Spleen (tissue), 11 donors: Measurements from ENCODE around the gene MOCS3. TPM values are rescaled to one million over a fixed set of nuclear protein-coding genes. Genes with fewer than 3 reads are reported as not detected.

Experiments
- DNase-seq: peaks from one replicate; pipeline ENCODE4 v3.0.0-alpha.2; 2020
- H3K27ac ChIP-seq, 8 donors: fragments of 200-600 bp; sonication (generic) in 7 of 8; 1 replicate in 4 of 8; 2 replicates in 4 of 8; pipeline versions ENCODE4 v1.5.0 to v1.8.0; 2016 to 2021; ENCODE audit warnings: inconsistent platforms in 4 of 8, mild to moderate bottlenecking in 4 of 8, moderate library complexity in 1 of 8
- H3K27me3 ChIP-seq, 7 donors: fragments of 200-600 bp; sonication (generic) in 6 of 7; replicated peaks in 1 of 7; 1 replicate in 4 of 7; 2 replicates in 3 of 7; pipeline versions ENCODE4 v1.5.0 to v1.8.0; 2016 to 2021; ENCODE audit warnings: inconsistent platforms in 3 of 7, mild to moderate bottlenecking in 1 of 7
- H3K36me3 ChIP-seq, 6 donors: fragments of 200-600 bp; sonication (generic) in 5 of 6; 1 replicate in 4 of 6; 2 replicates in 2 of 6; pipeline versions ENCODE4 v1.5.0 to v1.8.0; 2016 to 2021; ENCODE audit warnings: inconsistent platforms in 2 of 6
- H3K4me1 ChIP-seq, 6 donors: fragments of 200-600 bp; sonication (generic) in 5 of 6; 1 replicate in 3 of 6; 2 replicates in 3 of 6; pipeline versions ENCODE4 v1.5.0 to v1.8.0; 2016 to 2021; ENCODE audit warnings: inconsistent platforms in 3 of 6
- H3K4me3 ChIP-seq, 8 donors: fragments of 200-600 bp; sonication (generic) in 7 of 8; 1 replicate in 4 of 8; 2 replicates in 4 of 8; pipeline versions ENCODE4 v1.5.0 to v1.8.0; 2016 to 2021; ENCODE audit warnings: inconsistent platforms in 4 of 8, mild to moderate bottlenecking in 4 of 8, moderate library complexity in 2 of 8
- H3K9me3 ChIP-seq, 8 donors: fragments of 200-600 bp; sonication (generic) in 7 of 8; 1 replicate in 4 of 8; 2 replicates in 4 of 8; pipeline versions ENCODE4 v1.5.0 to v1.8.0; 2016 to 2021; ENCODE audit warnings: inconsistent platforms in 4 of 8
- CTCF ChIP-seq, 11 experiments: fragments of 200-600 bp in 7 of 11; fragments of 450-650 bp in 4 of 11; sonication (generic) in 4 of 11; IDR thresholded peaks in 8 of 11; conservative IDR thresholded peaks in 3 of 11; 1 replicate in 7 of 11; 2 replicates in 4 of 11; pipeline versions ENCODE4 v1.4.0 to v1.8.0; 2016 to 2021; ENCODE audit warnings: antibody characterized with exemption in 11 of 11, inconsistent platforms in 4 of 11, mild to moderate bottlenecking in 1 of 11
- POLR2A ChIP-seq, 3 donors: fragments of 450-650 bp; IDR thresholded peaks; one replicate each; pipeline ENCODE4 v1.5.1; 2017; ENCODE audit warnings: antibody characterized with exemption in 3 of 3, mild to moderate bottlenecking in 1 of 3
- POLR2AphosphoS5 ChIP-seq, 3 donors: sonication (generic); formaldehyde crosslinking; IDR thresholded peaks; one replicate each; pipeline ENCODE4 v1.5.1; 2017; ENCODE audit warnings: antibody characterized with exemption in 3 of 3
- WGBS, 5 donors: extraction: QIAGEN DNeasy Blood & Tissue Kit in 3 of 5; methylation state at CpG; one replicate each; pipeline versions ENCODE4 v1.1.5 to v1.1.7; 2013 to 2018; 5-methylcytosine and 5-hydroxymethylcytosine counted together
- intact Hi-C: fragments of 100-400 bp; cut with DNase I; formaldehyde crosslinking; loops from one replicate; pipeline ENCODE4 v1.15.0; 2023; ENCODE audit warnings: low total_unique reads
- polyA plus RNA-seq, 3 donors: library from polyadenylated mRNA; stranded (reverse); fragments of 200-250 nt; gene quantifications; one replicate each; pipeline ENCODE4 v1.2.1, GENCODE V29; 2013
- total RNA-seq, 7 donors: library from RNA; depleted of rRNA in 3 of 7; stranded (reverse); fragments of >200 nt in 3 of 7; fragmentation: NEBNext Ultra II Directional in 4 of 7; extraction: Animal tissue kit (Norgen Biotek cat#: 25700) in 4 of 7; gene quantifications; one replicate each; pipeline versions ENCODE4 v1.1.0 to v1.2.1, GENCODE V29; 2016 to 2021
- donor health status: healthy with polysubstance abuse.
- donor health status: DM: no; HTN: no; CAD: no; lungs with moderate emphysema.
- donor health status: DM: no; HTN: no; CAD: no.
- donor health status: Bipolar disorder and iron deficiency.
- donor health status: healthy.
- donor health status: DM: no; HTN: no; CAD: no.
- donor health status: DM: yes; HTN: yes; CAD: no.

Gene MOCS3
- total and polyA plus RNA-seq, 10 donors, result 2.6 to 7.0 (median 4.8) TPM

- peaks cover 0 to 57% (median 27%) of the 10 kb centered on the region in 6 donors for H3K36me3 ChIP-seq
- TF ChIP-seq POLR2A (IDR thresholded peaks at IDR 0.05) (peak; percentile 58 to 78 (median 70)), CTCF (IDR thresholded peaks at IDR 0.05 in 8 of 11, conservative IDR thresholded peaks at IDR 0.05 in 3 of 11) (peak; percentile 70 to 89 (median 83)), POLR2AphosphoS5 (IDR thresholded peaks at IDR 0.05) (peak; percentile 94 to 96 (median 94))
- H3K4me1 ChIP-seq, result peaks cover 15 to 51% (median 43%) of the 10 kb centered on the region in 6 donors
- H3K27ac ChIP-seq, result peak within 1 kb of the TSS; percentile 99 to 100 (median 99)
- DNase-seq, result peak; percentile 96
- intact Hi-C loops, result no loop called here
- peak within 1 kb of the TSS; percentile 70 to 95 (median 83) for H3K4me3 ChIP-seq
- H3K9me3 ChIP-seq, result no peaks in the 10 kb centered on the region
- H3K27me3 ChIP-seq, result no peaks in the 10 kb centered on the region
- WGBS, 5 donors, result 1 to 2% (median 1%) methylated on average over 22 to 58 of the region's 58 CpGs
Measured at GRCh38 chr20:50931306-50932015, 27.2 kb upstream of the MOCS3 start, which contains the start of gene ADNP. ADNP (minus strand) TSS chr20:50931437; CDS start chr20:50903996, 27,441 bp downstream.

DNA sequence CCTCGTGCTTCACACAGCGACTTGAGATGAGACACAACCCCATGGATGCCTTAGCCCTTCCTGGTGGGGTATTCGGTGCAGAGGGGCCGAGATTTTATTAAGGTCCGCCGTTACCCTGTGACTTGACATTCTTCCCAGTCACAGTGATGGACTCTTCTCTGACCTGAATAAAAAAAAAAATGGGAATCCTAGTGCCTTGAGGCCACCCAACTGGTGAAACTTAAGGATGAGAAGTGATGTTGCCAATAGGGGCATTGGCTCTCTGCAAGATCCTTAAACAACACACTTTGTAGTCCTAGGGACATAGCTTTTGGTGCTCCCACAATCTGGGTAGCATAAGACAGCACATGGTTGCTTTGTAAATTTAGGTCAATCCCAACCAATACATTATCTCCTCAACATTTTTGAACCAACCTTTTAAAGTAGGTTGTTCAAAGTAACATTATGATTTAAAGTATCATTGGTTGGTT is 26.6 kb upstream of the MOCS3 start:
- intact Hi-C loops, result no loop called here

GRCh38 chr20:50932691-50933280 is 25.8 kb upstream of the MOCS3 start:
- 77 to 88% (median 80%) methylated on average over 1 of the region's 1 CpG for WGBS, 5 donors
- Histone ChIP-seq H3K9me3 (no peaks in the 10 kb centered on the region), H3K27ac (peak overlapping the region in 2 of 8 donors; percentile 99), H3K4me1 (peaks cover 15 to 38% (median 30%) of the 10 kb centered on the region in 6 donors), H3K27me3 (no peaks in the 10 kb centered on the region), H3K36me3 (peaks cover 0 to 61% (median 40%) of the 10 kb centered on the region in 6 donors), H3K4me3 (no peak overlapping the region)
- TF ChIP-seq POLR2AphosphoS5 (IDR thresholded peaks at IDR 0.05) (no peak), CTCF (IDR thresholded peaks at IDR 0.05 in 8 of 11, conservative IDR thresholded peaks at IDR 0.05 in 3 of 11) (no peak), POLR2A (IDR thresholded peaks at IDR 0.05) (no peak)
- intact Hi-C loops, result no loop called here
- DNase-seq, result no peak

More for the DNA sequence above, 26.6 kb upstream of the MOCS3 start:
- Histone ChIP-seq H3K36me3 (peaks cover 0 to 61% (median 32%) of the 10 kb centered on the region in 6 donors), H3K4me3 (peak overlapping the region; percentile 45 to 95 (median 70)), H3K9me3 (no peaks in the 10 kb centered on the region), H3K4me1 (peaks cover 15 to 45% (median 37%) of the 10 kb centered on the region in 6 donors), H3K27me3 (no peaks in the 10 kb centered on the region), H3K27ac (peak overlapping the region; percentile 99 to 100 (median 99))
- 53 to 82% (median 59%) methylated on average over 4 to 6 of the region's 6 CpGs for WGBS, 5 donors
- TF ChIP-seq CTCF (IDR thresholded peaks at IDR 0.05 in 8 of 11, conservative IDR thresholded peaks at IDR 0.05 in 3 of 11) (no peak), POLR2A (IDR thresholded peaks at IDR 0.05) (no peak), POLR2AphosphoS5 (IDR thresholded peaks at IDR 0.05) (no peak)
- DNase-seq, result no peak

DNA sequence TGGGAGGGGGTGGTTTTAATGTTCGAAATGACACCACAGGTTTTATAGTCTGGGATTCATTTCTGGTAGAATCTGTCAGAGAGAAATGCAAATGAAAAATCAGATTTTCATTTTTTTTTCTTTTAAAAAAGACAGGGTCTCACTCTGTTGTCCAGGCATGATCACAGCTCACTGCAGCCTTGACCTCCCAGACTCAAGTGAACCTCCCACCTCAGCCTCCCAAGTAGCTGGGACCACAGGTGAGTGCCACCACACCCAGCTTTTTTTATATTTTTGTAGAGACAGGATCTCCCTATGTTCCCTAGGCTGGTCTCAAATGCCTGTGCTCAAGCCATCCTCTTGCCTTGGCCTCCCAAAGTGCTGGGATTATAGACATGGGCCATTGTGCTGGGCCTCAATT is 25.0 kb upstream of the MOCS3 start:
- no peak for DNase-seq
- intact Hi-C loops, result no loop called here
- Histone ChIP-seq H3K27me3 (no peaks in the 10 kb centered on the region), H3K4me1 (peaks cover 7 to 30% (median 22%) of the 10 kb centered on the region in 6 donors), H3K36me3 (peaks cover 0 to 61% (median 46%) of the 10 kb centered on the region in 6 donors), H3K9me3 (no peaks in the 10 kb centered on the region), H3K27ac (no peak overlapping the region), H3K4me3 (no peak overlapping the region)
- TF ChIP-seq CTCF (IDR thresholded peaks at IDR 0.05 in 8 of 11, conservative IDR thresholded peaks at IDR 0.05 in 3 of 11) (no peak), POLR2A (IDR thresholded peaks at IDR 0.05) (no peak), POLR2AphosphoS5 (IDR thresholded peaks at IDR 0.05) (no peak)
- WGBS, 5 donors, result 88 to 100% (median 95%) methylated on average over 1 of the region's 1 CpG
